Right ventricle myocardium inferior (tissue), 1 donor: ENCODE measurements around the gene CYP46A1. TPM values are rescaled to one million over a fixed set of nuclear protein-coding genes. Genes with fewer than 3 reads are reported as not detected.
A peak's percentile ranks its signal among the peaks of the same experiment; 100 is the strongest.

ENCODE experiments used
- ATAC-seq: fragments of 200-7000 bp; cut with Tn5 transposase; one replicate; pipeline ENCODE4 v1.9.1; 2020; ENCODE audit warnings: mild to moderate bottlenecking, moderate library complexity
- DNase-seq: peaks from one replicate; pipeline ENCODE4 v3.0.0; 2021; ENCODE audit errors: missing footprints
- intact Hi-C: fragments of 100-400 bp; cut with DNase I; formaldehyde crosslinking; loops from one replicate; pipeline ENCODE4 v1.11.0; 2022
- total RNA-seq: library from RNA; stranded (reverse); fragmentation: NEBNext Ultra II Directional; extraction: Animal tissue kit (Norgen Biotek cat#: 25700); gene quantifications from one replicate; pipeline ENCODE4 v1.2.1, GENCODE V29; 2021
- donor health status: DM: no; HTN: yes; CAD: no; lungs with severe emphysema.

Gene CYP46A1
- total RNA-seq, 1 donor from 2014 or later = 2.2 TPM

DNA sequence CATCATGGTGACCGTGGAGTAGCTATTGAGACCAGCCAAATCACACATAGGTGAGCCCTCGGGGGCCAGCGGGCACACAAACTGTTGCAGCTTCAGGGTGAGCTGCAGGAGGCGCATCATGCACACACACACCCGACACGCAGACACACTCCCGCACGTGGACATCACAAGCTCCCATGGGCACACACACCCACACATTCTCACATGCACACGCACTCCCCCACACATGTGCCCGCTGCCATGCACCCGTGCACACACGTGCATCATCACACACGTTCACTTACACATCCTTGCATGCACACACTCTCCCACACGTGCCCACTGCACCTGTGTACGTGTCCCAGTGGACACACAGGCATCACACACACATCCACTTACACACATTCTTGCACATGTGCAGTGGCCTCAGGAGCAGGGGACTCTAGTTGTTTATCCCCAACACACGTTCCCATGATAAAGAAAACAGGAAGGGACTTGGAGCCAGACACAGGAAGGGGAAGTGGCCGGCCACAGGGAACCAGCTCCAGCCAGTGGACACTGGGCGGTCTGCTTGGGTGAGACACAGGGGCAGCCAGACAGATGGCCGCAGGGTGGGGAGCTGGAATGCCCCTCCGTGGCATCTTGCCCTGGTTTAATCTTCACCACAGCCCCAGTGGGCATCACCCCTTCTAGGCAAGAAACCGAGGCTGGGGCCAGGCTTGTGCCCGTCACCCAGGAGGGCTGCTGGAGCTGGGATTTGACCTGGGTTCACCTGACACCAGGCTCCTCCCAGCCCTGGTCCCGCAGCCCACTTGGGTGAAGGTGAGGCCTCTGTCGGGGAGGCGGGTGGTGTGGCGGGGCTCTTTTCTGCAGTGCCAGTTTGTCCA lies 49.7 kb downstream of the CYP46A1 start:
- intact Hi-C loops = no loop called here
- peak; percentile 70 for DNase-seq
- ATAC-seq = no peak

DNA sequence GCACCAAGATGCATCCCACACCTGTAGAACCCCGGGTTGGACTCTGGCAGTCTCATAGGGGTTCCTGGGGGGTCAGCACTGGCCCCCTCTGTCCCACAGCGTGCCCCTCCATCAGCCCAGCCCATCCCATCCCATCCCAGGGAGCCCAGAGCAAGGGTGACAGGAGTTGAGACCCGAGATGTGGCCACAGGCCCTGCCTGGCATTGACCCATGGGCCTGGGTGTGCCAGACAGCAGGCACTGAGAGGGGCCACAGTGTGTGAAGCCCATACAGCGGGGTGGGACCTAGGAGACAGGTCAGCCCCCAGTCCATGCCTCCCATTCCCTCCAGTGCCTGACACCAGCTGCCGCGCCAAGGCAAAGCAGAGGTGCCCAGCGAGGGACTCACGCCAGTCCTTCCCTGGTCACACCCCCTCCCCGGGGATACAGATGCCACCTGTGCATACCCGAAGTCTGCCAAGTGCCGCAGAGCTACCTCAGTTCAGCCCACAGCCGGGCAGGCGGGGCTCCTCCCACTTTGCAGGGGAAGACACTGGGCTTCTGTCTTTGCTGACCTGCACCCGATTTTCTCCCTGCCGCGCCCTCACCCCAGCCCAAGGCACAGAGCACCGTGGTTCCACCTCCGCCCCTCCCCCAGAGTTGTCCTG lies 50.4 kb downstream of the CYP46A1 start:
- ATAC-seq = no peak
- DNase-seq = peak; percentile 66
- intact Hi-C loops = no loop called here

DNA sequence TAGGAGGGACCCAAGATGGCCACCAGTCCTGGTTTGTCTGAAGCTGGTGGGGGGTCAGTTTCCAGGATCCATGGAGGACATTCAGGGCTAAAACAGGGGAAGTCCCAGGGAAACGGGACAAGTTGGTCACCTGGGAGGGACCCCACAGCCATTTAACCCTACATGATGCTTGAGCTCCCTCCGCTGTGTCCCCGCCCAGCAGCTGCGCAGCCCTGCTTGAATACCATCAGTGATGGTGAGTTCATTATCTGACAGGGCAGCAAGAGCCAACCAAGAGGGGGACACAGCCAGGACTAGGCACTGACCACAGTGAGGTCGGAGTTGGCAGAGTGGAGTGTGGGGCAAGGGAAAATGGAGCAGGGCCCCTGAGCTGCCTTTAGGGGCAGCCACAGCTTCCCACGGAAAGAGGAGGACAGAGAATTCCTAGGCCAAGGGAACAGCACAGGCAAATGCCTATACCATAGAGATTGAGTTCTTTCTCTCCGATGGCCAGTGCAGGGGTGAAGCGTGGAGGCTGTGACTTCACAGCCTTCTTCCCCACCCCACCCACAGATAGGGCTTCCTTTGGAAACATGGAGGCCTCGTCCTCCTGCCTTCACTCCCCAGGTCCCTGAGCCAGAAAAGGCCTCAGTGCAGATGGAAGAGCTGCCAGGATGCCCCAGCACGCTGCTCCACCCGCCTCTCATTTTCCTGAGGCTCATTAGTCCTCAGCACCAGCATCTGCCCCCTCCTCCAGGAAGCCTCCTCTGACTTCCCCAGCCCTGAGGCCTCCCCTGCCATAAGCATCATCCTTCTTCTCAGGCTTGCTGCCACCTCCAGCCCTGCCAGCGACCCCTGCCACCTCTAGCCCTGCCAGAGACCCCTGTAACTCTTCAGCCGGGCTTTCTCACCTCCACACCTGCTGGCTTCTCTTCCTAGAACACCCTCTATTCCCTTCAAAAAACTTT lies 51.4 kb downstream of the CYP46A1 start:
- intact Hi-C loops = loop anchor here (2.0 kb wide), 1 partner anchor 57 kb away; the partner anchor contains the start of gene EML1
- DNase-seq = peak; percentile 37

DNA sequence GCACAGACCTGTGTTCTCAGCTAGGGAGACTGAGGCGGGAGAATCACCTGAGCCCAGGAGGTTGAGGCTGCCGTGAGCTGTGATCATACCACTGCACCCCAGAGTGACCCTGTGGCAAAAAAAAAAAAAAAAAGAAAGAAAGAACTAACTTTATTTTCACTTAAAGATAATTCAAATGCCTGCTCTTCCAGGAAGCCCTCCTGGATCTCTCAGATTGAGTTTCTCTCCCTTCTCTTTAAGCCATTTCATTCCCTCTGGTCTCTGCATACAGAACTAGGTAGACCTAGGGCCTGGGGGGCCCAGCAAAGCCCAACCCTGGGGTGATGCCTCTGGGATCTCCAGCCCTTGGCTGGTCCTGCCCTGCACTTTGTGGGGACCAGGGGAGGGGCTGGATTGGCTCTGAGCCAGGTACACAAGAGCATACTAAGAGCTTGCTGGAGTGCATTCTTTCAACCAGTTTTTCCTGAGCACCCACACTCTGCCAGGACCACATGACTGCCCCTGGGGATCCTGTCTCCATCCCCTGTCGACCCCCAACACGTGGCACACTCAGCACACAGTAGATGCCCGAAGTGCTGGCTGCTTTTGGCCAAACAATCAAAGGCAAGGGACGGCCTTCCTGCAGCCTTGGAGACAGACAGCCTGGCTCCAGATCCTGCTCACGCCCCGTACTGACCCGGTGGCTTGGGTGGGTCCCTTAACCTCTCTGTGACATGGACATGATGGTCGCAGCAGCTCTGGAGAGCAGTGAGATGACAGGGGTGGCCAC lies 52.7 kb downstream of the CYP46A1 start:
- peak; percentile 0 for ATAC-seq
- intact Hi-C loops = loop anchor here (2.0 kb wide), 1 partner anchor 56 kb away; the partner anchor contains the start of gene EML1
- DNase-seq = no peak

More for the DNA sequence above, 51.4 kb downstream of the CYP46A1 start:
- no peak for ATAC-seq

DNA sequence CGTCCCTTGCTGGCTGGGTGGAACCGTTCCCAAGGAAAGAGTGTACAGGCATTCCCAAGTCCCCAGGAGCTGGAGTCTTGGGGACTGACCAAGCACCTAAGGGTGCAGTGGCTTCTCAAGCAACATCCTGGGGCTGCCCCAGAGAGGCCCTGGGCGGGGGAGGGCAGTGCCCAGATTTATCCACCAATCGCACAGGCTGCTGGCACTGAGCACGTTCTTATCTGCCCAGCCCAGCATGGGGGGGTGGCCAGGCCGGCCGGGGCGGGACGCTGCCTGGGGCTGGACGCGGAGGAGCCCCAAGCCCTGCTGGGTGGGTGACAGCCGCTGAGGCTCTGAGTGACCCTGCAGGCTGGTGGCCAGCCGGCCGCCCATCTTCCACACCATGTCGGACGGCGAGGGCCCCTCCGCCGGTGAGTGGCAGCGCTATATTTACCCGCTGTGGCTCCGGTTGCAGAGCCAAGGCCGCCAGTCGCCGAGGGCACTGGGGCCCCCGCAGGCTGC lies 53.4 kb downstream of the CYP46A1 start:
- peak; percentile 84 for ATAC-seq
- no peak for DNase-seq
- intact Hi-C loops = loop anchor here (2.0 kb wide), 1 partner anchor 55 kb away; the partner anchor contains the start of gene EML1

DNA sequence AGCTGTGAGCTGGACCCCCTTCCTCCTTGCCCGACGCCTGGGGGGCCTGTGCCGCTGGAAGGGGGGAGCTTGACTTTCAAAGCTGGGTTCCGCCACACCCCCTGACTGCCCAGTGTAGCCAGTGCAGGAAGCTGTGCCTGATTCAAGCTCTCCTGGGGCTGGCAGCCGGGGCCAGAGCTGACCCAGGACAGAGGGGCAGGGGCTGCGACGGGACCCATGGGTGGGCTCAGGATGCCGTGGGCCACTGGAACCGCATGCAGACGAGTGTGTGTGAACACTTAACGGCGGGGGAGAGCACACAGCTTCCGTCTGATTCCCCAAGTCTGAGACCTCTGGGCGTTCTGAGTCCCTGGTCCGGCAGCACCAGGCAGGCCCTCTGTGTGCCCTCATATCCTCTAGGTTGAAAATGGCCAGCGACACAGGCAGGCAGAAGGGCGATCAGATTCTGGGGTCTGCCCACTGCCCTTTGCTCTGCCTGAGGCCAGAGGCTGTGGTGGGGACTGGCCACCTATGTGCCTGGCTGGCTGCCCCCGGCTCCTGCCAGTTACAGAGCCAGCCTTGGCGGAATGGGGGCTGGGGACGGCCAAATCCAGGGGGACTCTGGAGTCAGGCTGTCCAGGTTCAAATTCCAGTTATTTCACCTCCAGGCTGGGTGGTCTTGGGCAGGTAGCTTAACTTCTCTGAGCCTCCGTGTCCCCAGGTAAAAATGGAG lies 54.0 kb downstream of the CYP46A1 start:
- ATAC-seq = peak; percentile 11
- intact Hi-C loops = loop anchor here (2.0 kb wide), 2 partner anchors 49 to 55 kb away; partner anchors contain the start of gene EML1
- DNase-seq = no peak

DNA sequence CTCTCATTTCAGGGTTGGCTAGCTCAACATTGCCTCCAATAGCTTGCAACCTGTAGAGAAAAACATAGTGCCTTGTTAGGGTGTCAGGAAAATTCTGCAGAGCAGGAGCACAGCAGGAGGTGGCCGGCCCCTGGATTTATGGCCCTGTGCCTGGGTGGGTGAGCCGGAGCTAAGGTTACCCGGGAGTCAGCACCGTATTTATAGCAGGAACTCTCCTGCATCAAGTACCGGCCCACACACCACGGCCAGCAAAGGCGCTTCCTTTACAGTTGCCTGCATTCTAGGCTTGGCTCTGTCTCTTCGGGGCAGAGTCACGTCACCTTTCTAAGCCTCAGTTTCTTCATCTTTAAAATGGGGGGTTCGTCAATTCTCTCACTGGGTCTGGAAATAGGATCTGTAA lies 56.3 kb downstream of the CYP46A1 start:
- intact Hi-C loops = no loop called here
- DNase-seq = no peak
- ATAC-seq = peak; percentile 51

DNA sequence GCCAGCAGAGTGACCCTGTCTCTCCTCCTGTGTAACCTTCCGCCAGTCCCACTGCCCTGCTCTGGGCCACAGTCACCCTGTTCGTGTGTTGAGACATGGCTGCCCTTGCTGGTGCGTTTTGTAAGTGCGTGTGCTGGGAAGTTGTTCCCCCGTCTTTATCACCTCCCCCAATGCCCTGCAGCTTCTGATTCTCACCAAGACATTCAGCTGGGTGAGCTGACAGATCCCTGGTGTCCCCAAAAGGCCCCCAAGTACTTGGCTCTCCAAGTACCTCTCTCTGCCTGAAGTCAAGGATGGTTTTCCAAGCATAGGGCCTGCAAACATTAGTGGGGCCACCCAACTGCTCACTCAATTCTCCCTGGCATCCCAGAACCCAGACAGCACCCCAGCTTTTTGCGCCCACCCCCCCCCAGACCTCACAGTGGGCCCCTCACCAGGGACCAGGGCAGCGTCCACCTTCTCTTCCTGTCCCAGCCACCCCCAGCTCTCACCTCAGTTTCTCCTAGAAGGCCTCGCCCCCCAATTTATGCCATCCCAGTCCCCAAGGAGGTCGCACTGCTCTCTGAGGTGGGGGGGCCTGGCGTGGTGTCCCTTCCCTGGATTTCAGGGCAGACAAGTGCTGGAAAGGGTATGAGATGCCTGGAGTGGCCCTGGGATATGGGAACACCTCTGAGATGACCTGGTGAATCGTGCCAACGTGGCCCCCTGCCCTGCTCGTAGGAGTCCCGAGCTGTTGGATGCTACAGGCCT lies 57.3 kb downstream of the CYP46A1 start:
- DNase-seq = no peak
- intact Hi-C loops = no loop called here
- no peak for ATAC-seq

DNA sequence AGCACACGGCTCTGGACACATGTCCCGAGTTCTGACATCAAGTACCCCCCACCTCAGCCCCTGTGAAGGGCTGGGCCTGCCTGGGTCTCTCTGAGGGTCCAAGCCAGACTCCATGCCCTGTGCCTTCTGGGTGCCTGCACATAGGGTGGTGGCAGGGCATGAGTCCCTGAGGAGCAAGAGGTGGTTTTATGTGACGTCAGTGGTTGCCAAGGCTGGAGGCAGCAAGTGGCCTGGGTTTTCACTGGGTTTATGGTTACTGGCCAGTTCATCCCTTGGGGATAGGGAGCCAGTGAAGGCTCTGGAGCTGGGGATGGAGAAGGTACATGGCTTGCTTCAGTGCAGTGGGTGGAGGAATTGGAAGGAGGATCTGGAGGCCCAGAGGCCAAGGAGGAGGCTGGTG lies 58.0 kb downstream of the CYP46A1 start:
- no peak for ATAC-seq
- DNase-seq = no peak
- intact Hi-C loops = no loop called here

DNA sequence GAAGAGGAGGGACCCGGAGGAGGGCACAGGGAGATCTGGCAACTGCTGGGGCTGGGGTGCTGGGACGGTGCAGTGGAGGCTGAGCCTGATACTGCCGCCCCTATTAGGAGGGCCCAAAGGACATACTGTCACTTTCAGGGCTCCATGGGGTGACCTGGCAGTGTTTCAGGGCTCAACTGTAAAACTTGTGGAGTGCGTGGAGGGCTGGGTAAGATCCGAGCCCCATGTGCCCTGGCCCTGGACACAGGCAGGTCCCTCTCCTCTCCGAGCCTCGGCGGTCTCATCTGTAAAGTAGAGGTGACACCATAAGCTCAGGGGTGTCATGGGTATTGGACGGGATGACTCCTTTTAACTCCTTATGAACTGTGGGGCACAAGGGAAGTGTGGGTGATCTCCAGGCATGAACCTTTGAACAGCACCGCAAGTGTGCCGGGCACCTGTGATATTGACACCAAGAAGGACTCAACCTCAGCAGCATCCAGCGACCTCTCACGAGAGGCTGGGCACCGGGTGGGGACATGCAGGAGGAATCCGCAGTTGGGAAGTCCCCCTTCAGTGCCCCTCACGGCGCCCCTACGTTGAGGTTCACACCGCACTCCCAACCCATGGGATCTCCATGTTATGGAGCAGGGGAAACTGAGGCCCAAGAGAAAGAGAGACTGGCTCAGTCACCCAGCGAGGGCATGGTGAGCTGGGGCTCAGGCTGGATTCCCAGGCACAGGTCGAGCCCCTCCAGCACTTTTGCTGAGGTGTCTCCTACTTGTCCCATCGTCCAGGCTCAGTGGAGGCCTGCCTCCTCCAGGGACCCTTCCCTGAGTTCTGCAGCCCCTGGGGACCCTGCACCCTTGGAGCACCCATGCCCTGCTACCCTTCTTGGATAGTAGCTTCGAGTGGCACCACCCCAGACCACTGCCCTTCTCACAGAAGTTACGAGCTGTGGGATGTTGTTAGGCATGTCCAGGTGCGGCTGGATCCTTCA lies 58.7 kb downstream of the CYP46A1 start:
- DNase-seq = no peak
- intact Hi-C loops = no loop called here
- no peak for ATAC-seq

DNA sequence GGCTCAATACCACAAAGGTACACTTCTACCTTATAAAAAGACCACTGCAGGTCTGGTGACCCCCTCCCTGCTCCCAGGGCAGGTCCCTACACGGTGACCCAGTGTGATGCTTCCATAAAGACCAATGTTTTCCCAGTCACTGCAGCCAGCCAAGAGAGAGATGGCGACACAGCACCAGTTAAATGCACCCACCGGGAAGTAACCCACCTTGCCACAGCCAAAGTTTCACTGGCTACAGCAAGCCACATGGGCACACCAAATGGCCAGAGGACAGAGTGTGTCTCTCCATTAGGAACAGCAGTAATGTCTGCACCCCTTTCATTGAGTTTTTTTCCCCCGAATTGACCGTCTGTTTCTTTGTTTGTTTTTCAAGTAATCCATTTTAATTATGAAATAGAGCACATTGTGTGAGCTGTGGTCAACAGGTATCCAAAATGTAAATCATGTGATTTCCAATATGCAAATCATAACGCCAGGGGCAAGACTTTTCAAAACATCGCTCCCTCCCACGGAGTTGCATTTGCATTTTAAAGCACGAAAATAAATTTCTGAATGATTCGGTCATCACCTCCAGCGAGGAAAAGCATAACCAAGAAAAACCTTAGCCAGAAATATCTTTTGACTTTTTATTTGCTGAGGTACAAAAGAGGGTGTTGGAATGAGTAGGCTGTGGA lies 60.2 kb downstream of the CYP46A1 start:
- ATAC-seq (no peak), DNase-seq (no peak)
- intact Hi-C loops = no loop called here

DNA sequence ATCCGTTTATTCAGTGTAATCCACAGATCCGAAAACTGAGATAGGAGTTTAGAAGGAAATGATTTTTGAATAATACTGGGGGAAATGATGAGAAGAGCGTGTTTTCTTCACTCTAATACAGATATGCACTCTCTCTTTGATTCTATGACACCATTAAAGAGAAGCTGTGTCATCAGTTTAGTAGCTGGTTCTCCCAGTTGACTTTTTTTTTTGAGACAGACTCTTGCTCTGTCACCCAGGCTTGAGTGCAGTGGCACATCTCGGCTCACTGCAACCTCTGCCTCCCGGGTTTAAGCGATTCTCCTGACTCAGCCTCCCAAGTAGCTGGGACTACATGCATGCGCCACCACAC lies 60.8 kb downstream of the CYP46A1 start:
- DNase-seq (no peak), ATAC-seq (no peak)
- intact Hi-C loops = no loop called here

DNA sequence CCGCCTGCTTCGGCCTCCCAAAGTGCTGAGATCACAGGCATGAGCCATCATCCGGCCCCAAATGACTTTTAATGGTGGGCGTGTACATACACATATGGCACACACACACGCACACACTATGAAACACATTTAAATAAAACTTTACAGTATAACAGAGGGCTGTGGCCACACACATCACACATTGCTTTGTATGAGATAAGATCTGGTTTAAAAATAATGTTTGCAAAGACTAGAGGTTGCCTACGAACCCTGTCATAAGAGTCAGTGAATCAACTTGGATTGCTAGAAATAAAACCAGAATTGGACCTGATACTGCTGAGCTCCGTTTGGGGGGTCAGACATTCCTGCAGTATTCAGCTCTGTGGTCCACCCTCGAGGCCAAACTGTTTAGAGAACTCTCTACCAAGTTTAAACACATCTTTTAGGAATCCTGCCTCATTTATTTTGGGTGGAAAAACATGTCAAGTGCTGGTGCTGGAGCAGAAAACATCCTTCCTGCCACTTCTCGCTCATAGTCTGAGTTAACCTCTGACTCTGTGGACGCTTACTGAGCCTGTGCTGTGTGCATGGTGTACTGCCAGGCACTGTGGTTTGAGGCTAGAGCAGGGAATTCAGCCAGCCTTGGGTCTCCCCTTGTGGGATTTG lies 61.3 kb downstream of the CYP46A1 start:
- intact Hi-C loops = no loop called here
- no peak for DNase-seq
- no peak for ATAC-seq

DNA sequence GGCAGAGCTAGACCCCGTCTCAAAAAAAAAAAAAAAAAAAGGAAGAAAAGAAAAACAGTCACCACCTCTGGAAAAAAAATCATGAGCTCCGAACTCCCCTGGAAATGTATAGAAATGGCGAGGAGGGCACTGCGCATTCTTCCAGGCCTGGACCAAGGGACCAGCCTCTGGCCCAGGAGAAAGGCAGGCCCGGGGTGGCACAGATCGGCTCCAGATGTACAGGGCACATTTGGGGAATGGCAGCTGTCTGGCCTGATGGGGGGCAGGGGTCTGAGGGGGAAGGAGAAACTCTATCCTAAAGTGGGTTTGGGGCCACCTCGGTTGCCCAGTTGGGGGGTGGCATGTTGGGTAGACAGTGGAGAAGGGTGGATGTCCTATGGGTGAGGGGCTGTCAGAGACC lies 63.1 kb downstream of the CYP46A1 start:
- intact Hi-C loops = no loop called here
- ATAC-seq (no peak), DNase-seq (no peak)
